ENCODE data around the gene HAS3.
"Not testable (repeated sequence)": the region's sequence is repeated elsewhere in the genome, so short reads cannot be mapped to it uniquely, and the experiment has no call there.

Gene HAS3

GRCh38 chr16:69143116-69143515 is 37.7 kb downstream of the HAS3 start:
- Histone ChIP-seq H3K4me3 (replicated peaks; ENCODE audit: insufficient read depth, low read length) (no peak overlapping the region), H3K27ac (replicated peaks) (no peak overlapping the region), H3K27me3 (ENCODE audit: insufficient read depth, poor library complexity, severe bottlenecking) (no peaks in the 10 kb centered on the region)
- no peak for DNase-seq (ENCODE audit: low read depth in 1 of 2, low spot score in 1 of 2)
- no peak for TF ChIP-seq POLR2AphosphoS5 (IDR thresholded peaks at IDR 0.05; ENCODE audit: low read depth)

GRCh38 chr16:69145658-69146057 is 40.2 kb downstream of the HAS3 start:
- no peak overlapping the region for H3K4me3 ChIP-seq (replicated peaks; ENCODE audit: insufficient read depth, low read length)
- DNase-seq (ENCODE audit: low read depth in 1 of 2, low spot score in 1 of 2), result no peak
- TF ChIP-seq GABPA (IDR thresholded peaks at IDR 0.05; ENCODE audit: low read depth), result no peak
- no peak for TF ChIP-seq SPI1 (IDR thresholded peaks at IDR 0.05; ENCODE audit: borderline replicate concordance, low read depth)
- no peak for TF ChIP-seq POLR2AphosphoS5 (IDR thresholded peaks at IDR 0.05; ENCODE audit: low read depth)
- TF ChIP-seq CTCF (IDR thresholded peaks at IDR 0.05; ENCODE audit: insufficient read depth, low read length), result no peak
- no peak for TF ChIP-seq REST (IDR thresholded peaks at IDR 0.05; ENCODE audit: insufficient replicate concordance, low read depth)
- H3K27ac ChIP-seq (replicated peaks), result no peak overlapping the region
- no peaks in the 10 kb centered on the region for H3K27me3 ChIP-seq (ENCODE audit: insufficient read depth, poor library complexity, severe bottlenecking)

GRCh38 chr16:69149621-69150020 is 44.2 kb downstream of the HAS3 start:
- not testable (repeated sequence) for H3K27me3 ChIP-seq (ENCODE audit: insufficient read depth, poor library complexity, severe bottlenecking); DNase-seq (ENCODE audit: low read depth in 1 of 2, low spot score in 1 of 2); H3K4me3 ChIP-seq (replicated peaks; ENCODE audit: insufficient read depth, low read length); H3K27ac ChIP-seq (replicated peaks)

GRCh38 chr16:69150146-69150865 is 44.9 kb downstream of the HAS3 start:
- DNase-seq (ENCODE audit: low read depth in 1 of 2, low spot score in 1 of 2), result peak; percentile 41 to 64
- Histone ChIP-seq H3K27ac (replicated peaks) (no peak overlapping the region), H3K27me3 (ENCODE audit: insufficient read depth, poor library complexity, severe bottlenecking) (no peaks in the 10 kb centered on the region), H3K4me3 (replicated peaks; ENCODE audit: insufficient read depth, low read length) (no peak overlapping the region)
- TF ChIP-seq CTCF (IDR thresholded peaks at IDR 0.05; ENCODE audit: insufficient read depth, low read length), result peak; percentile 53
- TF ChIP-seq GABPA (IDR thresholded peaks at IDR 0.05; ENCODE audit: low read depth), result no peak

- Histone ChIP-seq H3K4me3 (replicated peaks; ENCODE audit: insufficient read depth, low read length) (no peak overlapping the region), H3K27me3 (ENCODE audit: insufficient read depth, poor library complexity, severe bottlenecking) (no peaks in the 10 kb centered on the region), H3K27ac (replicated peaks) (no peak overlapping the region)
- no peak for DNase-seq (ENCODE audit: low read depth in 1 of 2, low spot score in 1 of 2)
- TF ChIP-seq CTCF (IDR thresholded peaks at IDR 0.05; ENCODE audit: insufficient read depth, low read length), result no peak
- TF ChIP-seq REST (IDR thresholded peaks at IDR 0.05; ENCODE audit: insufficient replicate concordance, low read depth), result no peak
- no peak for TF ChIP-seq SPI1 (IDR thresholded peaks at IDR 0.05; ENCODE audit: borderline replicate concordance, low read depth)
- no peak for TF ChIP-seq GABPA (IDR thresholded peaks at IDR 0.05; ENCODE audit: low read depth)
- TF ChIP-seq POLR2AphosphoS5 (IDR thresholded peaks at IDR 0.05; ENCODE audit: low read depth), result no peak
Measured at GRCh38 chr16:69157196-69157595, 51.7 kb downstream of the HAS3 start.
